Kidney capillary endothelial cell (primary cell): ENCODE results near the gene PASK.

Experiments used
- DNase-seq: peaks from one replicate; pipeline ENCODE4 v3.0.0-alpha.2; 2018; ENCODE audit warnings: low spot score

The PASK gene

GRCh38 chr2:241180495-241180894 is 31.2 kb upstream of the PASK start:
- DNase-seq = no peak

- no peak for DNase-seq
These were observed 30.6 kb upstream of the PASK start for GRCh38 chr2:241179899-241180298.

DNA sequence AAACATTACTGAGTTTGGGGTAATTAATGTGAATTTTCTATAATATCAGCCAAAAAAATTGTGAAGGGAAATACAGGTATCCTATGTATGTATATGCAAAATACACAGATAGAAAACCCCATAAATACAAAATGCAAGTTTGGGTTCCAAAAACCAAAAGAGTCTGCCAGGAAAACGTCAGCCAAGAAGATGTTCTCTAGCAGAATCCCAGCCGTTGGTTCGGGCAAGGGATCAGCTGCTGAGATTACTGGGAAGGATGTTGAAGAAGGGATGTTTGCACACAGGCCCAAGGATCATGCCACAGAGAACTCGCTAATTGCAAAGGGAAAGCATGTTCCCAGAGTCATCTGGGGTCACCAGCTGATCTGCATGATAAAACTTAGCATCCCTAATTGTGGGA is 29.7 kb upstream of the PASK start:
- no peak for DNase-seq

DNA sequence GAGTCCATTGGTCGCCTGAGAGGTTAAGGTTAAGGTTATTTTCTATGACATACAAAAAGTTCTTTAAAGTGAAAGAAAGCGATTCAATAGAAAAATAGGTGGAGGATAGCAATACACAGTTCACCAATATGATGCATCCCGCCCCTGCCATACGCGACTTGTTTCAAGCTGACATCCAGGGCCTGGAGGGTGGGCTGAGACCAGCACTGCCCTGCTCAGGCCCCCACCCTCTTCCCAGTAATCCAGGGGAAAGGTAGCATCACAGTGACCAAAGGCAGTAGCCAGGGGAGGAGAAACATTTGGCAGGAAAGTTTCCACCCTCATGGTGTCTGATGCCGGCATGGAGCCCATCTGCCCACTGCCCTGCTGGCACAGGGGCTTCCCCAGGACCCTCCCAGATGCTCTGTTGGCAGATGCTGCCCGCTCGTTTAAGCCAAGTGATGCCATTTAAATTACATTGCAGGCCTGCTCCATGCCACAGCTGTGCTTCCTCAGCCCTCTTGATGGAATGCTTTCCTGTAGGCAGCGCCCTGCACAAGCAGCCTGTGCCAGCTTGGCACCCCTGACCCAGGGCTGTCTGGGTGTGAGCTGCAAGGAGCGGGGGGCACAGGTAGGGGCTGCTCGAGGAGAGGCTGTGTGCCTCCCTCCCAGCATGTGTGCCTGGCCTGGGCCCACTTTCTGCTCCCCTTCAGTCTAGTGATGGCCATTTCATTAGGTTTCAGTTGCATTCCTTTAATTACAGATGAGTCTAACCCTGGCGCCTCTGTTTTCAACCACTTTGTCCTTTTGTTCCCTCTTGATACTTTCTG is 28.5 kb upstream of the PASK start:
- no peak for DNase-seq

GRCh38 chr2:241173557-241173956 is 24.3 kb upstream of the PASK start:
- DNase-seq = no peak

- no peak for DNase-seq
These were observed 19.1 kb upstream of the PASK start for GRCh38 chr2:241168366-241168765.

GRCh38 chr2:241163601-241164118 is 14.4 kb upstream of the PASK start:
- DNase-seq = no peak

DNA sequence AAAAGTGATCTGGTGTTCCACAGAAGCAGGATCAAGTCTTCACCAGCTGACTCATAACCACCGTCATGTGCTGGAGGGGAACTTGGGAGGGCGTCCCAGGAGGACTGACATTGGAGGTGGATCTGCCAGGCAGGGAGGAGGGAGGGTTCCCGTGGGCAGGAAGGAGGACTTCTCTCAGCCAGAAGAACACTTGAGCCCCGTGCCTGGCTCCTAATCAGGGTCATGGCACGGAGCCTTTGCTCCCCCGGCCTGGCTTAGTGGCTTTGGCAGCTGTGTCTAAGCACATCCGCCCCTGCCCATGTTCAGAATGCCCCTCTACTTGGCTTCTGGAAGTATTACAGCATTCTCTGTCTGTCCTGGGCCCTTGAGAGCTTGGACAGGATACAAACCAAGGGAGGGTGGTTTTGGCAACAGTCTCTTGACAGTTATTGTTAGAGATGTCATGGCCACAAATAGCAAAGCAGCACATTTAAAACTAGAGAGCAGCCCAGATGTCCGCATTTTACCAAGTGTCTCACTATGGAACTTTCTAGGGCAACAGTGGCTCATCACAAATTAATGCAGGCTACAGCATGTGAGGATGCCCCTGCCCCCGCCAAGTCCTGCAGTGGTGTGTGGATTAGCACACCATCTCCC is 12.5 kb upstream of the PASK start:
- DNase-seq = no peak

DNA sequence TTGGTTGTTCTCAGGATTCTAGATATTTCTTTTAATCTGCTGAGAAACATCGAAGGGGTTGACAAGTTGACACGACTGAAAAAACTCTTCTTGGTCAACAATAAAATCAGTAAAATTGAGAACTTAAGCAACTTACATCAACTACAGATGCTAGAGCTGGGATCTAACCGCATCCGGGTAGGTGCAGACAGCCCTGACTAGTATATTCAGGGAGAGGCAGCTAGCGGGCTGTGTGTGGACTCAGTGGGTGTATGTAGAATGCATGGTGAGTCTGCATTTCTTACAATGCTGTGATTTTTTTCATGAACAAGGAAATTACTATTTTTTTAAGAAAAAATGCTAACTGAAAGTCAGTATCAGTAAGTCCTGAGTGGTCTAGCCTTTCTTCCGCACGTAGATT is 11.0 kb upstream of the PASK start:
- no peak for DNase-seq

DNA sequence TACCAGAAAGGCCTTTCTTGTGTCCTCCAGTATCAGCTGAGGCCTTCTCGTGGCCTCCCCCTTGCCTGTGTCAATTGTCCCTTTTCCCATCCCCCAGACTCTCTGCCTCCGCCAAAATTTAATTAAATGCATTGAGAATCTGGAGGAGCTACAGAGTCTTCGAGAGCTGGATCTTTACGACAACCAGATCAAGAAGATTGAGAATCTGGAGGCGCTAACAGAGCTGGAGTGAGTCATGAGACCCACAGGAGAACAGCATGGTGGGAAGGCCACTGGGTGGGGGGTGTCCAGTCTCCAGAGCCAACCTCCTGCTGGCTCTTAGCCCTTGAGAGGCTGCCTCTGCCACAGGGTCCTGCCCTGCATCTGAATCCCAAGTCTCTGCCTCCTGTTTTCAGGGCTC is 9.8 kb upstream of the PASK start:
- DNase-seq = no peak

- no peak for DNase-seq
These were observed 9.3 kb upstream of the PASK start for GRCh38 chr2:241158546-241158900.

- peak; percentile 89 for DNase-seq
These were observed 8.7 kb upstream of the PASK start for GRCh38 chr2:241157841-241158545.

DNA sequence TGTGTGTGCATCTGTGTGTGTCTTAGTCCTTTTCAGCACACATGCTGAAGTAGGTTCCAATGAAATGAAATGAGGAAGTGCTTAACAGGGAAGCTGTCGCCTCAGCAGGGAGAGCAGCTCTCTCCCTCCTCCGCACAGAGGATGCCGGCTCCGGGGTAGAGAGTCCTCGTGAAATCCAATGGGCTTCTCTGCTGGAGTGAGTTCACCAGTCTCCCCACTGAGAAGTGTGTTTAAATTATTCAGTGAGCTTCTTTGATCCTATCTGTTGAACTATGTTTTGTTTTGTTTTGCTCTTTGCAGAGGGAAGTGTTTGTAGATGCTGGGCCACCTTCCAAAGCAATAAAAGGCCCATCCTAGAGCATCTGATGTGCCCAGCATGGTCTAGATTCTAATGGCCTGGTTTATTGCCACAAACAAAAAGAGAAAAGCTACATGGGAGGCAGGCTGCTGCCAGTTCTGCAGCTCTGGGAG is 7.7 kb upstream of the PASK start:
- no peak for DNase-seq

- DNase-seq = no peak
These were observed 6.7 kb upstream of the PASK start for GRCh38 chr2:241155936-241156335.

DNA sequence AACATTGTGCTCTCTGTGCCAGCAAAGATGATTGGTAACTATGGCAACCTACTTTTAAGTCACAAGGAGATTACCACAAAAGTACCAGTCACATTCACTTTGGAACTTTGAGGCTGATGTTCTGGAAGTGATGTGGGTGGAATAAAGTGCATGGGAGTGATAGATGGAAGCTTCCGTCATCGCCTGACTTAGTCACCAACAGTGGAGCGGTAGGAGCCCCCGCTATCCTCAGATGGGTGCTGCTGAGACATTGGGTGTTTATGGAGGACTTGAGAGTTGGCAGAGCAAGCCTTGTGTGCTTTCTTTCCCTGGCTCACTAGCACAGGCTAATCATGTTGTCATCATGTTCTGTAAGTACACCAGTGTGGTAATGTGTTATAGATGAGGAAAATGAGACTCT is 5.6 kb upstream of the PASK start:
- no peak for DNase-seq

- DNase-seq = no peak
These were observed 4.3 kb upstream of the PASK start for GRCh38 chr2:241153616-241154015.

DNA sequence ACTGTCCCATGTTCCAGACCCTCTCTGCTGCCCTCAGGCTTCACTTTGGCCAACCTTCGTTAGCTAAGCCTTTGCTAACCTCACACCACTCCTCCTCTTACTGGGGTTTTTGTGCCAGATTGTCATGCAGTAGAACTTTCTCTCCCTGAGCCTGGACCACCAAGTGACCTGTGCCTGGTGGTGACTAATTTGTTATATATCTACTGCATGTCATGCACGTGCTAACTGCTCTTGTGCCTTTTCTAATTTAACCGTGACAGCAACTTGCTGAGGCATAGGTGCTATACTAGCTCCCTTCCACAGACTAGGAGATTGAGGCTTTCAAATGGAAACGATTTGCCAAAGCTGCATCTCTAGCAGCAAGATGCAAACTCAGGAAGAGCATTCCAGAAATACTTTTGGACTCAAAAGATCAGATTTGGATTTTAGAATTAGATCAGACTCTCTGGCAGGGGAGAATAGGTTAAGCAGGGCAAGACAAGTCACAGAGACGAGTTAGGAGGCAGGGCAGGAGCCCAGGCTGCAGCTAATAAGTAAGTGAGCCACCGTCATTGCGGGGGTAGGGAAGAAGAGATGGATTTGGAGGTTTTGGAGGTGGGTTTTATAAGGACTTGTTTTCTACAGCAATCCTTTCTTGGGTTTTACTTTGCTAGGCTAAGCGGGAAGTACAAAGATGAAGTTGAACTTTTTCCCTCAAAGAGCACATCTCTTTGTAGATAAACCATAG is 2.8 kb upstream of the PASK start:
- no peak for DNase-seq

- no peak for DNase-seq
These were observed 1.6 kb upstream of the PASK start for GRCh38 chr2:241150660-241151530.

- peak; percentile 89 for DNase-seq
These were observed 820 bp upstream of the PASK start, which contains the start of gene PPP1R7 for GRCh38 chr2:241149925-241150659. PPP1R7 (plus strand) TSS chr2:241150467; CDS start chr2:241150496, 29 bp downstream.

GRCh38 chr2:241149675-241149924 is 328 bp upstream of the PASK start:
- DNase-seq = no peak

DNA sequence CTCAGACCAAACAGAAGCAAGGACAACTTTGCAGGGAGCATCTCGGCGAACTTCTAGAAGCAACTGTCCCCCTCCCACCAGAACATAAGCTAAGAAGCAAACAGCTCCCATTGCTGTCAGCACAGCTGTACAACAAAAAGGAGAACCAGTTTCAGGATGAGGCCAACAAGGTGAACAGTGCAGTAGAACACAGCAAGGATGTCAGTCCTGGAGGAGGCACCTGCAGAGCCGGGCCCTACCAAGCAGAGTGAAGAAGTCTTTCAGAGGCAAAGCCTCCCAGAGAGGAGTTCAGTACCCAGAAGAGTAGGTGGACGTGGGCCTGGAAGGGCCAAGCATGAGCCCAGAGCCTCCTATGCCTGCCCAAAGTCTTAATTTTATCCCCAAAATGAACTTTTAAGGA is 1.0 kb downstream of the PASK start:
- DNase-seq = no peak
